Lung (tissue), 12 donors: Measurements from ENCODE around the gene STXBP6. TPM values are rescaled to one million over a fixed set of nuclear protein-coding genes. Genes with fewer than 3 reads are reported as not detected.

Source experiments
- ATAC-seq: fragments of 200-7000 bp; cut with Tn5 transposase; one replicate; pipeline ENCODE4 v1.9.1; 2020; ENCODE audit warnings: moderate number of reproducible peaks; ENCODE audit not compliant: insufficient read depth, low FRiP score
- DNase-seq, 3 donors: peaks; one replicate each; pipeline ENCODE4 v3.0.0-alpha.2; 2013 to 2017
- H3K27ac ChIP-seq, 2 donors: one replicate each; pipeline ENCODE4 v1.5.1; 2013; ENCODE audit warnings: mild to moderate bottlenecking in 2 of 2, moderate library complexity in 2 of 2, control low read depth in 1 of 2, inconsistent platforms in 1 of 2, low read depth in 1 of 2, low read length in 1 of 2
- H3K27me3 ChIP-seq, 3 donors: one replicate each; pipeline ENCODE4 v1.5.1; 2013; ENCODE audit warnings: low read length in 2 of 3; ENCODE audit not compliant: control insufficient read depth in 3 of 3, insufficient read depth in 3 of 3
- H3K36me3 ChIP-seq, 4 donors: one replicate each; pipeline ENCODE4 v1.5.1; 2013; ENCODE audit warnings: low read length in 4 of 4, mild to moderate bottlenecking in 1 of 4, moderate library complexity in 1 of 4; ENCODE audit not compliant: control insufficient read depth in 4 of 4, insufficient read depth in 4 of 4
- H3K4me1 ChIP-seq, 5 donors: one replicate each; pipeline ENCODE4 v1.5.1; 2013; ENCODE audit warnings: low read length in 5 of 5, mild to moderate bottlenecking in 2 of 5, moderate library complexity in 1 of 5; ENCODE audit not compliant: control insufficient read depth in 5 of 5, insufficient read depth in 5 of 5
- H3K4me3 ChIP-seq: one replicate; pipeline ENCODE4 v1.5.1; 2013; ENCODE audit warnings: mild to moderate bottlenecking, control low read depth, moderate library complexity
- H3K9ac ChIP-seq, 2 donors: one replicate each; pipeline ENCODE4 v1.5.1; 2013; ENCODE audit warnings: low read length in 2 of 2, control low read depth in 1 of 2; ENCODE audit not compliant: insufficient read depth in 1 of 2
- H3K9me3 ChIP-seq, 4 donors: one replicate each; pipeline ENCODE4 v1.5.1; 2013; ENCODE audit warnings: low read length in 3 of 4, mild to moderate bottlenecking in 1 of 4, moderate library complexity in 1 of 4; ENCODE audit not compliant: control insufficient read depth in 4 of 4, insufficient read depth in 3 of 4
- CTCF ChIP-seq: IDR thresholded peaks from 2 replicates; pipeline ENCODE4 v1.5.1; 2012; ENCODE audit warnings: mild to moderate bottlenecking; ENCODE audit errors: control extremely low read depth, extremely low read depth
- WGBS, 2 donors: extraction: QIAGEN DNeasy Blood & Tissue Kit; methylation state at CpG; one replicate each; pipeline ENCODE4 v1.1.7; 2013; 5-methylcytosine and 5-hydroxymethylcytosine counted together
- polyA plus RNA-seq, 2 donors: library from polyadenylated mRNA; stranded (reverse); fragments of 200-250 nt; gene quantifications; one replicate each; pipeline ENCODE4 v1.2.1, GENCODE V29; 2013
- total RNA-seq, 2 donors: library from RNA; depleted of rRNA in 1 of 2; stranded (reverse); fragments of >200 nt in 1 of 2; gene quantifications; one replicate each; pipeline ENCODE4 v1.2.1, GENCODE V29; 2014 to 2021
- donor health status: control.
- donor health status: control.
- donor health status: Bipolar disorder and iron deficiency.
- donor health status: healthy.
- donor health status: DM: yes; HTN: yes; CAD: no.

STXBP6 gene
- total and polyA plus RNA-seq, 4 donors, result 9.3 to 42.5 (median 10.5) TPM

GRCh38 chr14:24852312-24853060, 197.5 kb downstream of the STXBP6 start:
- Histone ChIP-seq H3K4me3 (no peak overlapping the region), H3K27me3 (no peaks in the 10 kb centered on the region), H3K9ac (no peak overlapping the region), H3K4me1 (peaks cover 0 to 24% (median 11%) of the 10 kb centered on the region in 5 donors), H3K36me3 (peaks cover 0 to 12% (median 6%) of the 10 kb centered on the region in 4 donors), H3K27ac (no peak overlapping the region), H3K9me3 (peaks cover 0 to 2% (median 0%) of the 10 kb centered on the region in 4 donors)
- DNase-seq, result no peak
- no peak for ATAC-seq
- 85 to 92% methylated on average over 6 of the region's 6 CpGs for WGBS, 2 donors
- no peak for TF ChIP-seq CTCF

GRCh38 chr14:24851837-24852236, 198.1 kb downstream of the STXBP6 start:
- Histone ChIP-seq H3K27ac (no peak overlapping the region), H3K4me3 (no peak overlapping the region), H3K9me3 (peaks cover 0 to 2% (median 0%) of the 10 kb centered on the region in 4 donors), H3K4me1 (peaks cover 0 to 25% (median 11%) of the 10 kb centered on the region in 5 donors), H3K9ac (no peak overlapping the region), H3K27me3 (no peaks in the 10 kb centered on the region), H3K36me3 (peaks cover 0 to 12% (median 6%) of the 10 kb centered on the region in 4 donors)
- no peak for ATAC-seq
- TF ChIP-seq CTCF, result no peak
- no peak for DNase-seq

- H3K4me1 ChIP-seq, result peaks cover 0 to 25% (median 11%) of the 10 kb centered on the region in 5 donors
- H3K4me3 ChIP-seq, result no peak overlapping the region
- H3K27me3 ChIP-seq, result no peaks in the 10 kb centered on the region
- no peak overlapping the region for H3K9ac ChIP-seq
- peaks cover 0 to 11% (median 5%) of the 10 kb centered on the region in 4 donors for H3K36me3 ChIP-seq
- no peak overlapping the region for H3K27ac ChIP-seq
- 86 to 95% methylated on average over 4 of the region's 4 CpGs for WGBS, 2 donors
- peaks cover 0 to 2% (median 0%) of the 10 kb centered on the region in 4 donors for H3K9me3 ChIP-seq
- ATAC-seq, result no peak
- no peak for DNase-seq
- no peak for TF ChIP-seq CTCF
Observed at GRCh38 chr14:24851406-24851805, 198.5 kb downstream of the STXBP6 start.
